RWPE1 (cell line): Measurements from ENCODE around the gene APOBEC3C.

Experiments used
- CTCF ChIA-PET: fragments of 350-600 bp; sonication (Branson Sonifier 250); formaldehyde crosslinking; extraction: SDS; loops from one replicate; lab custom pipeline; 2021; lab: Yijun Ruan, JAX
- POLR2A ChIA-PET: fragments of 400-600 bp; formaldehyde crosslinking; extraction: SDS; loops from one replicate; lab custom pipeline; 2020; ENCODE audit warnings: antibody characterized with exemption; ENCODE audit not compliant: low non-redundant PET; lab: Yijun Ruan, JAX
- DNase-seq: peaks from one replicate; pipeline ENCODE4 v3.0.0; 2012; ENCODE audit warnings: low spot score
- H3K27ac ChIP-seq: fragments of 450-650 bp; 2 replicates; pipeline ENCODE4 v1.5.1; 2017
- TF ChIP-seq, protein P1 (sequence below): fragments of 450-650 bp; conservative IDR thresholded peaks from 2 replicates; pipeline ENCODE4 v1.5.1; 2017; ENCODE audit warnings: low read depth, mild to moderate bottlenecking

APOBEC3C gene

DNA sequence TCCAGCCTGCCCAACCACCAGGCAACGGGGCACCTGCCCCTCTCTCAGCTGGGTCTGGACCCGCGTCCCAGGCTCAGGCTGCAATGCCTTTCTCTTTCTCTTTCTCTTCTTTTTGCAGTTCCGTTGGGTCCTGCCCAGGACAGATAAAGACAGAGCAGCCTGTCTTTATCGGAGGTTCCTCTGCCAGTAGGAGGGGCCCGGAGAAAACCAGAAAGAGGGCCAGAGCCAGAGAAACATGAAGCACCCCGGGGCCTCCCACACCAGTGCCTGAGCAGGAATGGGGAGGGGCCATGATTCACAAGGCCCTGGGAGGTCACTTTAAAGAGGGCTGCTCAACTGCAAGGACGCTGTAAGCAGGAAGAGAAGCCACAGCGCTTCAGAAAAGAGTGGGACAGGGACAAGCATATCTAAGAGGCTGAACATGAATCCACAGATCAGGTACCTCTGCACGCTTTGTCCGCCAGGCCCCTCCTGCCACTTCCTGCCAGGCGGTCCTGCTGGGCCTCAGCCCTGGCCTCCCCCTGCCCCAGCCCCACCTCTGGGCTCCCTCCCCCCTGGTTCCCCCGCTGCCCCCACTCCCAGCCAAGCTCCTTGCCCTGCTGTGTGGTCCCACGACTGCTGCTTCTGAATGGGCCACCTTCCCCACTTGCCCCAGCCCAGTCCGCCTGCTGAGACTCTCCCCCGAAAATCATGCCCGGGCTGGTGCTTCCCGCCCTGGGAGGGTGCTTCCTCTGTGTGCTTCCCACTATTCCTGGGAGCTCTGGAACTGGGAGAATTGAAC, at the start of gene APOBEC3C:
APOBEC3C (plus strand) TSS at position 316 of the 781 bp plus-strand sequence; CDS start at position 422, 106 bp downstream.
- ChIA-PET POLR2A (no interaction called here), CTCF (interaction anchor here (0.6 to 2.7 kb wide), 3 partner anchors 38 to 228 kb away, joined by 3 to 6 read pairs (median 4); no protein-coding TSS in a partner anchor)
- peak within 1 kb of the TSS; percentile 95 for H3K27ac ChIP-seq
- DNase-seq = peak; percentile 78
- TF ChIP-seq, protein P1, sequence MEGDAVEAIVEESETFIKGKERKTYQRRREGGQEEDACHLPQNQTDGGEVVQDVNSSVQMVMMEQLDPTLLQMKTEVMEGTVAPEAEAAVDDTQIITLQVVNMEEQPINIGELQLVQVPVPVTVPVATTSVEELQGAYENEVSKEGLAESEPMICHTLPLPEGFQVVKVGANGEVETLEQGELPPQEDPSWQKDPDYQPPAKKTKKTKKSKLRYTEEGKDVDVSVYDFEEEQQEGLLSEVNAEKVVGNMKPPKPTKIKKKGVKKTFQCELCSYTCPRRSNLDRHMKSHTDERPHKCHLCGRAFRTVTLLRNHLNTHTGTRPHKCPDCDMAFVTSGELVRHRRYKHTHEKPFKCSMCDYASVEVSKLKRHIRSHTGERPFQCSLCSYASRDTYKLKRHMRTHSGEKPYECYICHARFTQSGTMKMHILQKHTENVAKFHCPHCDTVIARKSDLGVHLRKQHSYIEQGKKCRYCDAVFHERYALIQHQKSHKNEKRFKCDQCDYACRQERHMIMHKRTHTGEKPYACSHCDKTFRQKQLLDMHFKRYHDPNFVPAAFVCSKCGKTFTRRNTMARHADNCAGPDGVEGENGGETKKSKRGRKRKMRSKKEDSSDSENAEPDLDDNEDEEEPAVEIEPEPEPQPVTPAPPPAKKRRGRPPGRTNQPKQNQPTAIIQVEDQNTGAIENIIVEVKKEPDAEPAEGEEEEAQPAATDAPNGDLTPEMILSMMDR = no peak

DNA sequence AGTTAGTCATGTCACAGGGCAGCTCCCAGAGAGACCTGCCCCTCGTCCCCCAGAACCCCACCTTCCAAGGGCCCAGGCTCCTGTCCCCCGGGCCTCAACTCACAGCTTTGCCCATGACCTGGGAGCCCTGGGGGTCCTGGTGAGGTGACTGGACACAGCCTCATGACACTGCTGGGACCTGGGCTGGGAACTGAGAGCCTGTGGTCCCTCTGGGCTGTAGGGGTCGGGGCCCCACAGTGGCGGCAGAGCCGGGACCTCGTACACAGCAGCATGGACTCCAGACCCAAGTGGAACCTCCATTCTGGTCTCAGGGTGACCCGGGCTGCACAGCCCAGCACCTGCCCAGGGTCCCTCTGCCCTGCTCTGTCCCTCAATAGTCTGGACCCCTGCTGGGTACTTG, 49.8 kb upstream of the APOBEC3C start:
- no peak overlapping the region for H3K27ac ChIP-seq
- TF ChIP-seq, protein P1 = no peak
- DNase-seq = no peak
- ChIA-PET POLR2A (no interaction called here), CTCF (no interaction called here)

DNA sequence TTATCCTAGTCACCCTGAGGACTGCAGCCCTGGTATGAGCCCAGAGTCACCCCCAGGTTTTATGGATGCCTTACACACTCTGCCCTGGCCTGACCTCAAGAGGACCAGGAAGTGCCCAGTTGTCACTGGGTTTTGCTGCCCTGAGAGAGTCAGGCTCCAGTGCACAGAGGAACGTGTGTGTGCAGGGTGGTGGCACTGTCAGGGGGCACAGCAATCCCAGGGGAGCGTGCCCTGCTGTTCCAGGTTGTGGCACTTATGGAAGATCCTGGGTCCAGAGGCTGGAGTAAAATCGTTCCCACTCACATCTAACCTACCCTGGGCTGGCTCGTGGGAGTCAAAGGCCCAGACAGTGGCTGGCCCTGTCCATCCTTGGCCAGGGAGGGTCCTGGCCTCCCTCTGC, 49.1 kb upstream of the APOBEC3C start:
- CTCF ChIA-PET = no interaction called here
- no peak overlapping the region for H3K27ac ChIP-seq
- POLR2A ChIA-PET = no interaction called here
- no peak for DNase-seq
- TF ChIP-seq, protein P1 = no peak

DNA sequence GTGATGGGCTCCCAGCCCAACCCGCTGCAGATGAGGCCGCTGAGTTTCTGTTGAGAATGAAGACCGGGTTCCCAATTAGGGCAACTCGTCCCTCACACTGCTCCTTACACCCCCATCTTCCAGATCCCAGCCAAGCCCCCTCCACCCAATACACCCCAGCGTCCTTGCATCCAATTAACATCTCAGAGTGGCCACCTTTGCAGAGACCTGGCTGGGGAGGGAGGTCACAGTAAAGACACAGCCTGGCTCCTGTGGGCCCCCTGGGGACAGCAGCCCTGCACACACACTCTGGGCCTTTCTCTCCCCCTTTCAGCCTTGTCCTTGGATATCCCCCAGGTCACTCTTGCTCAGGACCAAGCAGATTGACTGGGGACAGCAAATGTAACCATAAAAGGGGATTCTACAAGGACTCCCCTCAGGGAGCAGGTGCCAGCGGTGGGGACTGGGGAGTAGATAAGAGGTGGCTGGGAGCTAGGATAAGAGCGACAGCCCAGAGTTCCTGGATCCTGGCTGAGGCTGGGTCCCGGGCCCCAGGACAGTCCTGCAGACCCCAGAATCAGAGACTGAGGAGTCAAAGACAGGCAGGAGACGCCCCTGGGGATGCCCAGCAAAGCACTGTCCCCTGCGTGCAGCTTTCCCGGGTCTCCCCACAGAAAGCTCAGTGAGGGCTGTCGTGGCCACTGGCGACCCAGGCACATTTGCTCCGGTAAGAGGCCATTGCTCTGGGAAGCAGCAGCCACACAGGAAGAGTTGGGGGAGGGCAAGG, 48.3 kb upstream of the APOBEC3C start:
- no peak for DNase-seq
- no peak overlapping the region for H3K27ac ChIP-seq
- ChIA-PET CTCF (interaction anchor here (0.6 to 1.4 kb wide), 3 partner anchors 71 to 114 kb away, joined by 3 to 7 read pairs (median 3); no protein-coding TSS in a partner anchor), POLR2A (no interaction called here)
- TF ChIP-seq, protein P1 = no peak

DNA sequence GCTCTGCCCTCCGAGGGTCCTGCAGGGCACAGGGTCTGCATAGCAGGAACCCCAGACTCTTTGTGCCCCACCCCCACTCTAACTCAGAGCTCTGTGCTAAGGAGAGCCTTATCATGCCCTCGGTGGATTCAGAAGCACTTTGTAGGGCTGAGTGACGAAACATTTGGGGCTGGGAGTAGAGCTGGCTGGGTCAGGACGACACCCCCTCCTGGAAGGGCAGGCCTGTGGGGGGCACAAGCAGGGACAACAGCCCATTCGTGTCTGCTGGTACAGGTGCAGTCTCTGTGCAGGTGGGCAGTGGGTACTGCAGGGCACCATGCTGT, 47.7 kb upstream of the APOBEC3C start:
- no peak for DNase-seq
- CTCF ChIA-PET = interaction anchor here (0.6 to 1.4 kb wide), 3 partner anchors 71 to 114 kb away, joined by 3 to 7 read pairs (median 3); no protein-coding TSS in a partner anchor
- POLR2A ChIA-PET = no interaction called here
- TF ChIP-seq, protein P1 = no peak
- H3K27ac ChIP-seq = no peak overlapping the region

DNA sequence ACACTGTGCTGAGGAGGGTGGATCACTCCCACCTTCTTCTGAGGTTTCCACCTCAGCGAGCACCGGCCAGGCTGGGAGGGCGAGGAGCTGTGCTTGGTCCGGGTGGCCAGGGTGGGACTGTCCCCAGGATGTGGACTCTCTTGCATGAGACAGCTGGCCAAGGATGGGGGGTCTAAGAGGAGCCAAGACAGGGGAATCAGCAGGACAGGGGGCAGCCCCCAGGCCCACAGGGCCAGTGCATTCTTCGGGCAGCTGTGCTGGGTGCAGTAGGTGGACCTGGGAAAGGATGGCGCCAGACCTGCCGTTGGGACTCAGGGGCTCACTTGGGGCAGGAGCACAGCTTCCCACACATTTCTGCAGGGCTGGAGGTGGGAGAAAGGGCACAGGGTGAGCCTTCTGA, 47.1 kb upstream of the APOBEC3C start:
- POLR2A ChIA-PET = no interaction called here
- TF ChIP-seq, protein P1 = no peak
- CTCF ChIA-PET = interaction anchor here (1.4 kb wide), 1 partner anchor 98 kb away, joined by 3 read pairs; no protein-coding TSS in a partner anchor
- no peak for DNase-seq
- no peak overlapping the region for H3K27ac ChIP-seq
